ENCODE measurements around the gene CIB2. TPM values are rescaled to one million over a fixed set of nuclear protein-coding genes. Genes with fewer than 3 reads are reported as not detected.

The CIB2 gene
- total and polyA plus RNA-seq, 8 donors = 0.80 to 20.4 (median 5.2) TPM; not detected in 1

- Histone ChIP-seq H3K4me1 (peaks cover 0 to 45% (median 2%) of the 10 kb centered on the region in 4 donors), H3K27ac (no peak overlapping the region), H3K4me3 (no peak overlapping the region), H3K27me3 (no peaks in the 10 kb centered on the region), H3K36me3 (no peaks in the 10 kb centered on the region), H3K9me3 (no peaks in the 10 kb centered on the region)
- WGBS, 5 donors = 76 to 85% (median 80%) methylated on average over 15 to 16 of the region's 16 CpGs
- DNase-seq = no peak
- TF ChIP-seq POLR2AphosphoS5 (IDR thresholded peaks at IDR 0.05) (no peak), POLR2A (IDR thresholded peaks at IDR 0.05) (no peak), EP300 (IDR thresholded peaks at IDR 0.05) (no peak), CTCF (IDR thresholded peaks at IDR 0.05) (no peak)
- intact Hi-C loops (cut with DNase I; ENCODE audit: low total_unique reads) = loop anchor here (5.0 kb wide), 2 partner anchors 103 to 138 kb away; no protein-coding TSS in a partner anchor
Measured at GRCh38 chr15:78105476-78106241, 25.6 kb downstream of the CIB2 start.

- Histone ChIP-seq H3K27ac (no peak overlapping the region), H3K9me3 (no peaks in the 10 kb centered on the region), H3K36me3 (no peaks in the 10 kb centered on the region), H3K4me1 (peaks cover 0 to 45% (median 2%) of the 10 kb centered on the region in 4 donors), H3K27me3 (no peaks in the 10 kb centered on the region), H3K4me3 (no peak overlapping the region)
- 72 to 86% (median 76%) methylated on average over 12 of the region's 12 CpGs for WGBS, 5 donors
- no peak for TF ChIP-seq CTCF (IDR thresholded peaks at IDR 0.05)
- no peak for TF ChIP-seq POLR2A (IDR thresholded peaks at IDR 0.05)
- no peak for TF ChIP-seq EP300 (IDR thresholded peaks at IDR 0.05)
- no peak for TF ChIP-seq POLR2AphosphoS5 (IDR thresholded peaks at IDR 0.05)
- intact Hi-C loops (cut with DNase I; ENCODE audit: low total_unique reads) = loop anchor here (5.0 kb wide), 2 partner anchors 103 to 138 kb away; no protein-coding TSS in a partner anchor
- DNase-seq = no peak
Measured at GRCh38 chr15:78104566-78105475, 26.4 kb downstream of the CIB2 start.

GRCh38 chr15:78104119-78104479, 27.1 kb downstream of the CIB2 start:
- intact Hi-C loops (cut with DNase I; ENCODE audit: low total_unique reads) = no loop called here
- Histone ChIP-seq H3K27me3 (no peaks in the 10 kb centered on the region), H3K4me1 (peaks cover 0 to 45% (median 2%) of the 10 kb centered on the region in 4 donors), H3K4me3 (no peak overlapping the region), H3K9me3 (no peaks in the 10 kb centered on the region), H3K27ac (peak overlapping the region in 1 of 5 donors; percentile 62), H3K36me3 (no peaks in the 10 kb centered on the region)
- 86 to 91% (median 90%) methylated on average over 4 of the region's 4 CpGs for WGBS, 5 donors
- DNase-seq = no peak
- no peak for TF ChIP-seq POLR2AphosphoS5 (IDR thresholded peaks at IDR 0.05)
- TF ChIP-seq POLR2A (IDR thresholded peaks at IDR 0.05) = no peak
- TF ChIP-seq CTCF (IDR thresholded peaks at IDR 0.05) = no peak
- TF ChIP-seq EP300 (IDR thresholded peaks at IDR 0.05) = no peak

GRCh38 chr15:78103406-78104118, 27.7 kb downstream of the CIB2 start:
- WGBS, 5 donors = 78 to 89% (median 84%) methylated on average over 12 of the region's 12 CpGs

More at GRCh38 chr15:78103406-78104118, 27.7 kb downstream of the CIB2 start:
- Histone ChIP-seq H3K4me1 (peaks cover 0 to 43% (median 2%) of the 10 kb centered on the region in 4 donors), H3K27ac (peak overlapping the region in 3 of 5 donors; percentile 30 to 62 (median 36)), H3K27me3 (no peaks in the 10 kb centered on the region), H3K9me3 (no peaks in the 10 kb centered on the region), H3K36me3 (no peaks in the 10 kb centered on the region), H3K4me3 (no peak overlapping the region)
- DNase-seq = peak; percentile 41 to 68
- intact Hi-C loops (cut with DNase I; ENCODE audit: low total_unique reads) = no loop called here
- TF ChIP-seq CTCF (IDR thresholded peaks at IDR 0.05) (no peak), POLR2AphosphoS5 (IDR thresholded peaks at IDR 0.05) (peak in 2 of 3 donors; percentile 7 to 31)

All from stomach (tissue), 9 donors.